ENCODE results near the gene P4HB.

GRCh38 chr17:81885454-81885853 is 25.1 kb upstream of the P4HB start:
- TF ChIP-seq, protein P1, sequence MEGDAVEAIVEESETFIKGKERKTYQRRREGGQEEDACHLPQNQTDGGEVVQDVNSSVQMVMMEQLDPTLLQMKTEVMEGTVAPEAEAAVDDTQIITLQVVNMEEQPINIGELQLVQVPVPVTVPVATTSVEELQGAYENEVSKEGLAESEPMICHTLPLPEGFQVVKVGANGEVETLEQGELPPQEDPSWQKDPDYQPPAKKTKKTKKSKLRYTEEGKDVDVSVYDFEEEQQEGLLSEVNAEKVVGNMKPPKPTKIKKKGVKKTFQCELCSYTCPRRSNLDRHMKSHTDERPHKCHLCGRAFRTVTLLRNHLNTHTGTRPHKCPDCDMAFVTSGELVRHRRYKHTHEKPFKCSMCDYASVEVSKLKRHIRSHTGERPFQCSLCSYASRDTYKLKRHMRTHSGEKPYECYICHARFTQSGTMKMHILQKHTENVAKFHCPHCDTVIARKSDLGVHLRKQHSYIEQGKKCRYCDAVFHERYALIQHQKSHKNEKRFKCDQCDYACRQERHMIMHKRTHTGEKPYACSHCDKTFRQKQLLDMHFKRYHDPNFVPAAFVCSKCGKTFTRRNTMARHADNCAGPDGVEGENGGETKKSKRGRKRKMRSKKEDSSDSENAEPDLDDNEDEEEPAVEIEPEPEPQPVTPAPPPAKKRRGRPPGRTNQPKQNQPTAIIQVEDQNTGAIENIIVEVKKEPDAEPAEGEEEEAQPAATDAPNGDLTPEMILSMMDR (IDR thresholded peaks at IDR 0.05) = no peak
- no peak for TF ChIP-seq POLR2AphosphoS5 (IDR thresholded peaks at IDR 0.05)
- no peak for TF ChIP-seq POLR2A (IDR thresholded peaks at IDR 0.05)
